Aorta (tissue), 5 donors: ENCODE data around the gene BORCS6. TPM values are rescaled to one million over a fixed set of nuclear protein-coding genes. Genes with fewer than 3 reads are reported as not detected.

Experiments used
- ATAC-seq: fragments of 200-7000 bp; cut with Tn5 transposase; one replicate; pipeline ENCODE4 v1.9.1; 2022; ENCODE audit warnings: moderate library complexity; ENCODE audit not compliant: low FRiP score
- DNase-seq, 2 donors: peaks; one replicate each; pipeline ENCODE4 v3.0.0-alpha.2; 2020
- H3K27ac ChIP-seq, 2 donors: one replicate each; pipeline ENCODE4 v1.5.1; 2013; ENCODE audit warnings: low read length in 2 of 2, mild to moderate bottlenecking in 2 of 2, moderate library complexity in 2 of 2, control low read depth in 1 of 2, inconsistent platforms in 1 of 2, low read depth in 1 of 2
- H3K27me3 ChIP-seq, 2 donors: one replicate each; pipeline ENCODE4 v1.6.1; 2013; ENCODE audit warnings: control low read depth in 1 of 2, low read length in 1 of 2, mild to moderate bottlenecking in 1 of 2, moderate library complexity in 1 of 2; ENCODE audit not compliant: insufficient read depth in 2 of 2, control insufficient read depth in 1 of 2
- H3K36me3 ChIP-seq, 2 donors: one replicate each; pipeline ENCODE4 v1.6.1; 2013; ENCODE audit warnings: control low read depth in 1 of 2, low read length in 1 of 2, mild to moderate bottlenecking in 1 of 2; ENCODE audit not compliant: insufficient read depth in 2 of 2, control insufficient read depth in 1 of 2
- H3K4me1 ChIP-seq, 2 donors: one replicate each; pipeline ENCODE4 v1.6.1; 2013; ENCODE audit warnings: low read length in 2 of 2, control low read depth in 1 of 2, mild to moderate bottlenecking in 1 of 2, moderate library complexity in 1 of 2; ENCODE audit not compliant: insufficient read depth in 2 of 2, control insufficient read depth in 1 of 2
- H3K4me3 ChIP-seq, 2 donors: one replicate each; pipeline ENCODE4 v1.5.1; 2013; ENCODE audit warnings: low read length in 2 of 2, control low read depth in 1 of 2, mild to moderate bottlenecking in 1 of 2
- H3K9me3 ChIP-seq: one replicate; pipeline ENCODE4 v1.6.1; 2013; ENCODE audit warnings: mild to moderate bottlenecking, low read length; ENCODE audit not compliant: control insufficient read depth
- WGBS, 2 donors: extraction: QIAGEN DNeasy Blood & Tissue Kit; methylation state at CpG; one replicate each; pipeline ENCODE4 v1.1.7; 2013; 5-methylcytosine and 5-hydroxymethylcytosine counted together
- intact Hi-C, 2 donors: fragments of 100-400 bp; cut with DNase I; formaldehyde crosslinking; loops; one replicate each; pipeline versions ENCODE4 v1.14.2 to v1.15.0; 2022
- polyA plus RNA-seq, 2 donors: library from polyadenylated mRNA; stranded (reverse); fragments of 200-250 nt; gene quantifications; one replicate each; pipeline ENCODE4 v1.2.3, GENCODE V29; 2013
- total RNA-seq, 2 donors: library from RNA; stranded (reverse); fragmentation: NEBNext Ultra II Directional; extraction: Animal tissue kit (Norgen Biotek cat#: 25700); gene quantifications; one replicate each; pipeline ENCODE4 v1.2.1, GENCODE V29; 2021
- donor health status: healthy with polysubstance abuse.
- donor health status: Bipolar disorder and iron deficiency.
- donor health status: DM: no; HTN: no; CAD: no.
- donor health status: DM: no; HTN: no; CAD: no.
- donor health status: DM: yes; HTN: yes; CAD: no.

BORCS6 gene
- total and polyA plus RNA-seq, 4 donors, result 5.2 to 9.4 (median 7.2) TPM

GRCh38 chr17:8225813-8226535, 36.0 kb upstream of the BORCS6 start:
- Histone ChIP-seq H3K27ac (no peak overlapping the region), H3K9me3 (no peaks in the 10 kb centered on the region), H3K4me3 (no peak overlapping the region), H3K4me1 (no peaks in the 10 kb centered on the region), H3K27me3 (no peaks in the 10 kb centered on the region), H3K36me3 (peaks cover 0 to 1% of the 10 kb centered on the region in 2 donors)
- DNase-seq (no peak), ATAC-seq (no peak)
- 63 to 64% methylated on average over 20 of the region's 20 CpGs for WGBS, 2 donors
- intact Hi-C loops, result no loop called here

GRCh38 chr17:8224891-8225812, 35.2 kb upstream of the BORCS6 start:
- Histone ChIP-seq H3K36me3 (peaks cover 0 to 1% of the 10 kb centered on the region in 2 donors), H3K27ac (no peak overlapping the region), H3K27me3 (no peaks in the 10 kb centered on the region), H3K4me3 (no peak overlapping the region), H3K9me3 (no peaks in the 10 kb centered on the region), H3K4me1 (no peaks in the 10 kb centered on the region)
- intact Hi-C loops, result no loop called here
- no peak for DNase-seq
- 87 to 89% methylated on average over 26 of the region's 26 CpGs for WGBS, 2 donors
- ATAC-seq, result no peak

GRCh38 chr17:8223356-8224126, 33.6 kb upstream of the BORCS6 start:
- Histone ChIP-seq H3K36me3 (no peaks in the 10 kb centered on the region), H3K27me3 (no peaks in the 10 kb centered on the region), H3K27ac (peak overlapping the region; percentile 40 to 70), H3K9me3 (no peaks in the 10 kb centered on the region), H3K4me1 (no peaks in the 10 kb centered on the region), H3K4me3 (peak overlapping the region; percentile 43 to 48)
- 2 to 3% methylated on average over 26 to 27 of the region's 27 CpGs for WGBS, 2 donors
- peak; percentile 79 to 87 for DNase-seq
- no peak for ATAC-seq
- intact Hi-C loops, result loop anchor here (2.0 kb wide), 2 partner anchors 71 to 99 kb away; partner anchors contain the start of genes HES7 (in 1 of the 2) and SLC25A35 (in 1 of the 2)

GRCh38 chr17:8222630-8223355, 32.8 kb upstream of the BORCS6 start:
- no peaks in the 10 kb centered on the region for H3K4me1 ChIP-seq
- WGBS, 2 donors, result 0% methylated on average over 49 of the region's 49 CpGs
- H3K9me3 ChIP-seq, result no peaks in the 10 kb centered on the region
- peak; percentile 88 for ATAC-seq
- DNase-seq, result peak; percentile 97
- intact Hi-C loops, result loop anchor here (1.0 to 2.0 kb wide), 3 partner anchors 72 to 103 kb away; partner anchors contain the start of genes HES7 (in 1 of the 2) and SLC25A35 (in 1 of the 2)
- H3K36me3 ChIP-seq, result no peaks in the 10 kb centered on the region
- peak overlapping the region; percentile 48 to 62 for H3K4me3 ChIP-seq
- H3K27me3 ChIP-seq, result no peaks in the 10 kb centered on the region
- H3K27ac ChIP-seq, result peak overlapping the region; percentile 40 to 95

GRCh38 chr17:8222380-8222629, 32.3 kb upstream of the BORCS6 start:
- 0 to 1% methylated on average over 9 of the region's 9 CpGs for WGBS, 2 donors
- Histone ChIP-seq H3K27ac (peak overlapping the region in 1 of 2 donors; percentile 95), H3K36me3 (no peaks in the 10 kb centered on the region), H3K4me1 (no peaks in the 10 kb centered on the region), H3K9me3 (no peaks in the 10 kb centered on the region), H3K4me3 (peak overlapping the region; percentile 48 to 62), H3K27me3 (no peaks in the 10 kb centered on the region)
- intact Hi-C loops, result loop anchor here (1.0 to 2.0 kb wide), 3 partner anchors 72 to 103 kb away; partner anchors contain the start of genes HES7 (in 1 of the 2) and SLC25A35 (in 1 of the 2)
- DNase-seq (no peak), ATAC-seq (peak; percentile 0)

- H3K27ac ChIP-seq, result peak overlapping the region; percentile 78 to 95
- 0 to 1% methylated on average over 40 of the region's 40 CpGs for WGBS, 2 donors
- intact Hi-C loops, result loop anchor here (1.0 to 2.0 kb wide), 4 partner anchors 35 to 103 kb away; partner anchors contain the start of genes HES7 (in 1 of the 2) and SLC25A35 (in 1 of the 2)
- no peaks in the 10 kb centered on the region for H3K9me3 ChIP-seq
- H3K36me3 ChIP-seq, result no peaks in the 10 kb centered on the region
- H3K4me1 ChIP-seq, result no peaks in the 10 kb centered on the region
- DNase-seq (peak; percentile 86 to 94), ATAC-seq (peak; percentile 89)
- no peaks in the 10 kb centered on the region for H3K27me3 ChIP-seq
- peak overlapping the region; percentile 48 to 62 for H3K4me3 ChIP-seq
Measured at GRCh38 chr17:8221663-8222379, 31.8 kb upstream of the BORCS6 start.

GRCh38 chr17:8220783-8221662, 31.0 kb upstream of the BORCS6 start:
- Histone ChIP-seq H3K4me3 (peak overlapping the region; percentile 28 to 33), H3K9me3 (no peaks in the 10 kb centered on the region), H3K36me3 (no peaks in the 10 kb centered on the region), H3K27ac (peak overlapping the region; percentile 78 to 93), H3K27me3 (no peaks in the 10 kb centered on the region), H3K4me1 (no peaks in the 10 kb centered on the region)
- ATAC-seq, result peak; percentile 90
- intact Hi-C loops, result loop anchor here (1.0 kb wide), 1 partner anchor 34 kb away; no protein-coding TSS in a partner anchor
- 0% methylated on average over 45 of the region's 45 CpGs for WGBS, 2 donors
- peak; percentile 90 to 93 for DNase-seq
